Fibroblast of the conjunctiva (primary cell): ENCODE results near the gene CMPK1.
"Not testable (repeated sequence)": the region's sequence is repeated elsewhere in the genome, so short reads cannot be mapped to it uniquely, and the experiment has no call there.

Experiments
- DNase-seq: peaks from one replicate; pipeline ENCODE4 v3.0.0-alpha.2; 2010; ENCODE audit warnings: low read depth

CMPK1 gene

DNA sequence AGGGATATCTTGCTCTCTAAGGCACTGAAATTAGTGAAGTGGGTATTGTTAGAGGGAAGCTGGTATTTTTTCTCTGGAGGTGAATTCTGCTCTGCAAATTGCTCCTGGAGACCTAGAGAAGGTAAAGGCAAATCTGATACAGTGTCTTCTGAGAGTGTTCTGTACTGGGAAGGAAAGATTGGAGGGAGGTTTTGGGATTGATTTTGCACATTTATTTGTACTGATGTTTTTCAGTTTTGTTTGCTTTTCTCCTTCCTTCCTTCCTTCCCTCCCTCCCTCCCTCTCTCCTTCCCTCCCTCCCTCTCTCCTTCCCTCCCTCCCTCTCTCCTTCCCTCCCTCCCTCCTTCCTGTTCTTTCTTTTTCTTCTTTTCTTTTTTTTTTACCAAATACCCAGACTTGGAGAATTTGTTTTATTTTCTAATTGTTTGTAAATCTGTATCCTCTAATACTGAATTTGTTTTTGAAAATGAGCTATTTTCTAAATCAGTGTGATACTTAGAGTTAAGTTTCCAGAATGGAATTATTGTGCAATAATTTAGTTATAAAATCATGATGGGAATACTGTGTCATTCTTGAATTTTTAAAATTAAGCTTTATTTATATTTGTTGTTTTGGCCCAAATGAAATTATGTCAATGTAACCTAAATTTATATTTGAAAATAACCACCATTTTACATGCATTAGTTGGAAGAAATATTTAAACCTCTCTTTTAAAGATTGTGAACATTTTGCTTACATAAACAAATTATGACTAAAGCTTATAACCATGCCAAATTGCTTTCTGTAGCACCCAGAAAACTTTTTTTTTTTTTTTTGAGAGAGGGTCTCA is 4.9 kb downstream of the CMPK1 start:
- no peak for DNase-seq

DNA sequence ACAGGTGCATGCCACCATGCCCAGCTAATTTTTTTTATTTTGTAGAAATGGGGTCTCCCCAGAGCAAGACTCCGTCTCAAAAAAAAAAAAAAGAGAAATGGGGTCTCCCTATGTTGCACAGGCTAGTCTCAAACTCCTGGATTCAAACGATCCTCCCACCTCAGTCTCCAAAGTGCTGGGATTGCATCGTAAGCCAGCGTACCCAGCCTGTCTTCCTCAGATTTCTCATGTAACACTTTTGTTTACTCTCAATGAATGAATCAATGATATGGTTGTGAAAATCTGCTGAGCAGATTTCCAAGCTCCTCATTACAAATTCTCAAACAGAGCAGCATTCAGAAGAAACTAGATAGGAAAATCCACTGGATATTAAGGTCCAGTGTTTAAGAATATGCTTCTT is 6.6 kb downstream of the CMPK1 start:
- DNase-seq: no peak

DNA sequence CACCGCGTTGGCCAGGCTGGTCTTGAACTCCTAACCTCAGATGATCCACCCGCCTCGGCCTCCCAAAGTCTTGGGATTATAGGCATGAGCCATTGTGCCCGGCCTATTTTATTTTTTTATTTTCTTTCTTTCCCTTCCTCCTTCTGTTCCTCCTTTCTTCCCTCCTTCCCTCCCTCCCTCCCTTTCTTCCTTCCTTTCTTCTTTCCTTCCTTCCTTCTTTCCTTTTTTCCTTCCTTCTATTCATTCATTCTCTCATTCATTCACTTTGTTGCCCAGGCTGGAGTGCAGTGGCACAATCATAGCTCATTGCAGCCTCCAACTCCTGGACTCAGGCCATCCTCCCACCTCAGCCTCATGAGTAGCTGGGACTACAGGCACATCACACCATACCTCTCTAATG is 13.4 kb downstream of the CMPK1 start:
- not testable (repeated sequence) for DNase-seq

DNA sequence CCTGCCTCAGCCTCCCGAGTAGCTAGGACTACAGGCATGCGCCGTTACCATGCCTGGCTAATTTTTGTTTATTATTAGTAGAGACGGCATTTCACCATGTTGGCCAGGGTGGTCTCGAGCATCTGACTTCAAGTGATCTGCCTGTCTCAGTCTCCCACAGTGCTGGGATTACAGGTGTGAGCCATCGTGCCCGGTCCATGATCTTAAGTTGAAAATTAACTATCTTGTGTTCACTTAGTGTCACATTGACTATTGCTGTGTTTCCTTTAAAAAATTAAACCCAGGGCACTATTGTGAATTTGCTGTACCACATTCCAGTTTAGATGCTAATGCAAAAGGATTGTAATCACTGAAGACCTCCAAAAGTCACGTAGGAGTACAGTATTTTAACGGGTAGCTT is 14.1 kb downstream of the CMPK1 start:
- no peak for DNase-seq

DNA sequence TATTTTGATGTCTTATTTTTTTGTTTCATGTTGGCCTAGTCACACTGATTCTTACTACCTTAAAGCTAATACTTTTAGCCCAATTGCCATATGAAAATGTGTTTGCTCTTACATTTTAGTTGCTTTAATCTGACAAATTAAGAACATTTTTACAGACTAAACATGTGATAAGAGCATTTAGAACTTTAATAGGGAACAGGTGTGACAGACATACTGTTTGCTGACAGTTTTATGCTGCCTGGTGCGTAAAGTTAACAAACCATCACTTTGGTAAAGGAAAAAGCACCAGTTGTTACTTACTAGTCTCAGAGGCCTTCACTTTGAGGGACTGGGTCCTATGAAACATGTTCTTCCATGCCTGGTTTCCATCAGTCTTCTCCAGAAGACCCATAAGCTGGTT is 14.7 kb downstream of the CMPK1 start:
- no peak for DNase-seq

DNA sequence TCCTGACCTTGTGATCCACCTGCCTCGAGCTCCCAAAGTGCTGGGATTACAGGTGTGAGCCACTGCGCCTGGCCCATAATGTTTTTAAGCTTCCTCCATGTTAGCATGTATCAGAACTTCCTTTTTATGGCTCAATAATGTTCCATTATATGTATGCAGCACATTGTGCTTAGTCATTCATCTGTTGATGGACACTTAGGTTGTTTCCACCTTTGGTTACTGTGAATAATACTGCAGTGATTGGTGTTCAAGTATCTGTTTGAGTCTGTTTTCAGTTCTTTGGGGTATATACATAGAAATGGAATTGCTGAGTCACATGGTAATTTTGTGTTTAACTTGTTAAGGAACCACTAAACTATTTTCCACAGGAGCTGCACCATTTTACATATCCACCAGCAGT is 17.7 kb downstream of the CMPK1 start:
- no peak for DNase-seq

DNA sequence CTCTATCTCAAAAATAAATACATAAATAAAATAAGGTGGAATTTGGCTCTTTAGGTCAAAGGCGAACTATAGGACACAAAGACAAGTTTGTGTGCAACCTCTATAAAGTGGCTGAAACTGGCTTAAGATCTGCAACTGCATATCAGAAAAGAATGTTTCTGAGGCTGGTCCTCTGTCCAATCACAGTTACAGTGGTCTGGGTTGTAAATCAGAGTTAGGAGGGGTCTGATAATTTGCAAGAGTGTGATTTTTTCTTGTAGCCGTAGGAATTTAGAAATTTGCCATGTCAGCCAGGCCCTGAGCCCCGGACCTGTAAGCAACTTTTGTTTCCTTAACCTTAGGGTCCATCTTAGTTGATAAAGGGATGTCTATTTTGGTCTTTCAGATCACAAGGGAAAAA is 27.8 kb downstream of the CMPK1 start:
- DNase-seq: no peak

DNA sequence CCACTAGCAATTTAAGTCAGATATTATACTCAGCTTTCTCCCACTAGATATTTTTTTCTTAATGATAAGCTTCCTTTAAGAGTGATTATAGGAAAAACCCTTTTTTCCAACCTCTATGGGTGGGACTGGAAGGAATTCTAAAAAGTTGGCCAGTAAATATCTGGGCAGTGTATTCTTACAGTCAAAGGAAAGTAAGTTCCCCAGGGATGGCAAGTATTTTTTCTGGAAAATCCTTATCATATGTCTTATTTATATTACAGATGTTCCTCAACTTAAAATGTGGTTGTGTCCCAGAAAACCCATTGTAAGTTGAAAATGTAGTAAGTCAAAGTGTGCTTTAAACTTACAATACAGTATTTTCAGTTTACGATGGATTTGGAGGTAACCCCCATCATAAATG is 29.2 kb downstream of the CMPK1 start:
- DNase-seq: no peak

DNA sequence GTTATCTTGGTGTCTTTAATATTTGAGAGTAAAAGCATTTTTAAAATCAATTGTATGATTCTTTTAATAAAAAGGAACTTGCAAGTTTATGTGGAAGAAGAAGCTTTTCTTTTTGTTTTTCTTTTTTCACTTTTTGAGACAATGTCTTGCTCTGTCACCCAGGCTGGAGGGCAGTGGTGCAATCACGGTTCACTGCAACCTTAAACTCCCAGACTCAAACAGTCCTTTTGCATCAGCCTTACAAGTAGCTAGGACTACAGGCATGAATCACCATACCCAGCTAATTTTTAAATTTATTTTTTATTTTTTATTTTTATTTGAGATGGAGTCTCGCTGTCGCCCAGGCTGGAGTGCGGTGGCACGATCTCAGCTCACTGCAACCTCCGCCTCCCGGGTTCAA is 34.1 kb downstream of the CMPK1 start:
- no peak for DNase-seq

DNA sequence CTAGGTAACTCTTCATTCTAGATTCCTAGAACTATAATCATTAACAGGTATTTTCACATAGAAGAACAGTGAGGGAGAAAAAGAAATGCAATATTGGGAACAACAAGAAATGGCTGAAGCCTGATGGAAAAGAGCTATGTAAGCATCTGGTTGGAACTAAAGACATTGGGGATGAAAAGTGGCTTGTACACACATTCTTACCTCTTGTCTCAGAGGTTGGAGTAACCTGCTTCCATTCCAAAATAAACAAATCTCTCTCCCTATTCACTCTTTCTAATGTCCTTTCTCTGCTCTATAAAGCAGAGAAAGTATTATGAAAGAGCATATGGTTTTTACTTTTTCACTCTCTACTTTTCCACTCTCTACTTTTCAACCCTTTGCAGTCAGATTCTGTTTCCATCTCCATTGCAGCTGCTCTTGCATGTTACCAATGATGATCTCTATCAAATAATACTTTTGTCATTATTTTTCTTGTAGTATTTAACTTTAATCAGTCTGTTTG is 37.5 kb downstream of the CMPK1 start:
- DNase-seq: no peak

DNA sequence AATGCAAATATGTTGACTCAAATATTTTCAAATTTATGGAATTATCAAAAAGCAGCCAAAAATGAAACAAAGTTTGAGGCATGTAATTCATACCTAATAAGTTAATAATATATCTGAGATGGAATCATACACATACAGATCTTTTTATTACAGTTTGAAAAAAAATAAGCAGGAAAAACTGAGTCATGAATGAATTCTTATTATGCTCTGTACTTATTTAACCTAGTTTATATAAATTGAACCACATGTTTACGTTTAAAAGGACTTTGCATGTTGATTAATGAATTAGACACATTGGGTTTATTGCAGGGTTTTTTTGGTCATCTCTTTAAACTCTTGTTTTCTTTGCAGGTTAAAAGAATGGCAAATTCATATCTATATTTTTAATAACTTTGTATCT is 40.9 kb downstream of the CMPK1 start:
- DNase-seq: no peak

DNA sequence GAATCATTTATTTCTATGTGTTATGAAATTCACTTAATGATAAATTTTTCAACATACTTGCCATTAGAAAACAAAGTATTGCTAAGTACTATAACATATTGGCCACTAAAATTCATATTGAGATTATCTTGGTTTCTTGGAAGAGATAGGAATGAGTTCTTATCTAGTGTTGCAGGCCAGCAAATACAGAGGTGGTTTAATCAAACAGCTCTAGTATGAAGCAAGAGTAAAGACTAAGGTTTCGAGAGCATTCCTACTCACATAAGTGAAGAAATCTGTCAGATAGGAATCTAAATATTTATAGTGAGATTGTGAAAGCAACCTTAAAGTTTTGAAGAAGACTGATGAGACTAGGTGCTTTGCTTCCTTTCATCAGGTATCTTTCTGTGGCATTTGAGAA is 44.6 kb downstream of the CMPK1 start:
- DNase-seq: no peak

DNA sequence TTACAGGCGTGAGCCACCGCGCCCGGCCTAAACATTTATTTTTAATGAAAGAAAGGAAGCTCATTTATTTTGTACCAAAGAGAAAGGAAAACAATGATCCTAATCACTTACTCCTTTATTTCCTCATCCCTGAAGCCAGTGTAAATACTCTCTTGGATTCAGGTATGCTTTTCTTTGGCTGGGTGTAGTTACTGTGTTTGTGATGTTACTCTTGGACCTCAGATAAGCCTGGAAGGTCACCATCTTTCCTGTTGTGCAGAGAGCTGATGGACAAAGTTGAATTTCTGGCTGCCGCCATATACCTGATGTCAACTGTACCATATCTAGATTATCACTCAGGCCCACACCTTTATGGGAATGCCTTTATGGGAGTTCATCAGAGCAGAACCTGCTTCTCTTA is 47.1 kb downstream of the CMPK1 start:
- DNase-seq: no peak

DNA sequence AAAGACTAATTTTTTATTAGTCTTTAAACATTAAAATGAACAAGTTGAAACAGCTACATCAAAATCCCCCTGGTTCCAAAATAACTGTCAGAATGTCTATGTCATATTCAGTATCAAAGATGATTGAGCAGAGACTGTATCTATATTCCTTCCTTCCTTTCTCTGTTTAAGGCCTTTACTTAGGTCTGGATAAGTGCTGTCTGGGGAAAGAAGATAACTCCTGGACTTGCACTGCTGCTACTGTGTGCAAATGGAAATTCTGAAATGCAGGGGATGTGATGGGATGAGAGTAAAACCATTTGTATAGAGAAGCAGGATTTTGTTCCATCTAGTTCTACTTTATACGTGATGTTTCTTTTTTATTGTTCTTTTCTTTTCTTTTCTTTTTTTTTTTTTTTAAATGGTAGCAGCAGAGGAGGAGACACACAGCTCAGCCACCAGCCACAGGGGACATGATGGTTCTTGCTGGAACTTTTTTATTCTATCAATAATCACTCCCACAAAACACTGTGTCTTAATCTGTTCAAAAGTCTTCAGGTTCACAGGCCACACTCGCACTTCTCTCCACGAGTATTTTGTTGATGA is 48.9 kb downstream of the CMPK1 start:
- DNase-seq: no peak

DNA sequence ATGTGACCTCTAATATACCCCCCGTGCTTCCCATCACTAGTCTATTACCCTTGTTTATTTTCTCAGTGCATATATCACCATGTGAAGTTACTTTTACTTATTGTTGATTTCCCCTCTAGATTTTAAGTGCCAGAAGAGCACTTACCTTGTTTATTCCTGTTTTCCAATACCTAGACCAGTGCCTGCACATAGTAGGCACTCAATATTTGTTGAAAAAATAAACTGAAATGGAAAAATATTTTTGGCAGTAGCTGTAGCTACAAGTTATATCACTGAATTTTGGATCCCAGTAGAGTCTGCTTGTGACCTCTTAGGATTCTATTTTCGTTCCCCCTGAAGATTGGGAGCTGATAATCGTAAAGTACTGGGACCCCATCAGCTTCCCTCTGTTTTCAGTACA is 50.5 kb downstream of the CMPK1 start:
- DNase-seq: no peak

DNA sequence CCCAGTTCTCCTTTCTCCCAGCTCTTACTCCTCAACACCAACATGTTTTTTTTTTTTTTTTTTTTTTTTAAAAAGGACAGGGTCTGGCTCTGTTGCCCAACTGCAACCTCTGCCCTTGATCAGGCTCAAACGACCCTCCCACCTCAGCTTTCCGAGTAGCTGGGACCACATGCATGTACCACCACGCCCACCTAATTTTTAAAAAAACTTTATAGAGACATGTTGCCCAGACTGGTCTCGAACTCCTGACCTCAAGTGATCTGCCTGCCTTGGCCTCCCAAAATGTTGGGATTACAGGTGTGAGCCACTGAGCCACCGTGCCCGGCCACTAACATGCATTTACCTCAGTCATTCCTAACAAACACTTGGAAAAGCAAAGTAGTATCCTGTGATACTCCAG is 51.4 kb downstream of the CMPK1 start:
- no peak for DNase-seq

DNA sequence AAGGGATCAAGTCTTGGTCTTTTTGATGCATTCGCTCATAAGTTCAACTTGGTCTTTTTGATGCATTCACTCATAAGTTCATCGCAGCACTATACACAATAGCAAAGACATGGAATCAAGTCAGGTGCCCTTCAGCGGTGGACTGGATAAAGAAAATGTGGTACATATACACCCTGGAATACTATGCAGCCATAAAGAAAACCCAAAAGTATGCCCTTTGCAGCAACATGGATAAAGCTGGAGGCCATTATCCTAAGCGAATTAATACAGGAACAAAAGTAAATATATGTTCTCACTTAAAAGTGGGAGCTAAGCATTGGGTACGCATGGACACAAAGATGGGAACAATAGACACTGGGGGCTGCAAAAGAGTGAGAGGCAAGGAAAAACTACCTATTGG is 52.7 kb downstream of the CMPK1 start:
- no peak for DNase-seq

DNA sequence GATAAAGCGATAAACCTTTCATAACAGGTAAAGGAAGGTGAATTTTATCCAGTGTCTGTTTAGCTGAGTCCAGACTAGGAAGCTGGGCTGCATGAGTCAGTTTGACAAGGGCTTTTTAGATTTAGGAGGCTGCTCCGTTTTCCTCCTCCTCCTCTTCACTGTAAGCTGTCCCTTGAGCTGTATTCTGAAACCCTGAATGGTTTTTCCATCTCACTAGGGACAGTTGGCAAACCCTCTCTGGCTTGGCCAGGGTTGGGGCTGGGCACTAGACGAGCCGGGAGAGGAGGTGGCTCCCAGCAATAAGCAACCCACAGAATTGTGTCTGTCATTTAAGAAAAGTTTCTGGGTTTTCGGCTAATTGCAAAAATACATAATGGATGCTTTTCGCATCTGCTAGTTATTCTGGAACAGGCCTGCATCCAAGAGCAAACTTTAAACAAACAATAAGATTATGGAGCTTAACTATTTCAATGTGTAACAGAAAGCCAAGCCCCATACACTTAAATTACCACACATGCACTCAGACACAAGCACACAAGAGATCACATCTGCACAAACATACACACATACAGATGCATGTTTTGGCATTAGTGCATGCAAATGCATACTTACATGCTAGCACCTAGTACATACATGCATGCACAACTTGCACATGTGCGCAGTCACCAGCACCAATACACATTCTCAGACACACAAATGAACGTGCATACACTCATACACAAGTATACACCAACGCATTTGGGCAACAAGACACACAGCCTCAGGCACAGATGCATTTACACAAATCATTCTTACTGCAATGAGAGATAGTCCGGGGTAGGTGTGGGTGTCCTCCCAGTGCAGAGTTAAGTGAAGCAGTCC is 54.7 kb downstream of the CMPK1 start:
- DNase-seq: peak; percentile 33

DNA sequence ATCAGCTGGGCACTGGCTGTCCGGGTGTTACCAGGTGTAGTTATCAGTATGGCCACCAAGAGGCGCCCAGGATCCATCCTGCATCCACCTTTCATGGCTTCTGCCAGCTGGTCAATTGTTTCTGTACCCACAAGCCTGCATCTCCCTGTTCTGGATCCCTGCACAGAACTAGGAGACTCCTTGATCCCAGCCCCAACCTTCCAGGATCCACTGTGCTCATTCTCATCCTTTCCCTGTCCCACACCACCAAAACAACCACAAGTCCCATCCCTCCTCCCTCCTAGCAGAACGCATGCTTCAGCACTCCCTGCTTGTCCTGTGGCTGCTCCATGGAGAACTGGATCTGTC is 55.3 kb downstream of the CMPK1 start:
- peak; percentile 57 for DNase-seq

DNA sequence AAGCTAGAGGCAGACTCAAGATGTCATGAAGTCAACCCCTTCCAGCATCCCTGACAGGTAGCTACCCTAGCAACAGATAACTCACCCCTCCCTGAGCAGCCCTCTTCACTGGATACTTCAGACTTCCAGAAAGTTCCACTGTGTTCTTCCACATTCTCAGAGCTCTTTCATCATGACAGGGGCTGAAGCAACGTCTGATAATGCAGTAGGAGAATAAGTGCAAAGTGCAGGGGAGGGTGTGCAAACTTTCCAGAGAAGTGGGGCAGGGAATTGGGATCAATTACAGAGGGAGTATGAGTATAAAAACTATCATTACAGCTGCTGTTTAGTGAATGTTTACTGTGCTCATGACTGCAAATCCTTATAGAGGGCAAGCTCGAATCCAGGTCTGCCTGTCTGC is 56.1 kb downstream of the CMPK1 start:
- no peak for DNase-seq

DNA sequence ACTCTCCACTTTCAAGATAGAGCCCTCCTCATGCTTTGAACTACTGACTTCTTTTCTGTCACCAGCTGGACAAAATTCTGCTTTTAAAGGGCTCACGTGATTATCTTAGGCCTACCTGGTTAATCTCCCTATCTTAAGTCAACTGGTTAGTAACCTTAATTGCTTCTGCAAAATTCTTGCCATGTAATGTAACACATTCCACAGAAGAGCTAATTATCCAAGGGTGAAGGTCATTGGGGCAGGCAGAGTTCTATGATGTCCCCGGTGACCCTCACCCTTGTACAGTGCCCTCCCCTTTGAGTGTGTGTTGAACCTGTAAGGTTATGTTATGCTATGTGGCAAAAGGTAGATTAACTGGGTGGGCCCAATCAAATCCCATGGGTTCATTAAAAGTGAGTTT is 57.3 kb downstream of the CMPK1 start:
- no peak for DNase-seq

DNA sequence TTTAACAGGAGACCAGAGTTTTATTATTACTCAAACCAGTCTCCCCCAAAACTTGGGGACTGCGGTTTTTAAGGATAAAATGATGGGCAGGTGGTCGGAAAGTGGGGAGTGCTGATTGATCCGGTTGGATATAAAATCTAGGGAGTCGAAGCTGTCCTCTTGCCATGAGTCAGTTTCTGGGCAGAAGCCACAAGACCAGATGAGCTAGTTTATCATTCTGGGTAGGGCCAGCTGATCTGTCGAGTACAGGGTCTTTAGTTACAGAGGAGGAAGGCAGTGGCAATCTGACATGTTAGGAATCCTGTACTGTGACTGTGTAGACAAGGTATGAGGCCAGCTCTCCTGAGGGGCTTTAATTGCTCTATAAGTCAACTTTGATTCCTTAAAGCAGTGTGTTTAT is 59.6 kb downstream of the CMPK1 start:
- DNase-seq: no peak

DNA sequence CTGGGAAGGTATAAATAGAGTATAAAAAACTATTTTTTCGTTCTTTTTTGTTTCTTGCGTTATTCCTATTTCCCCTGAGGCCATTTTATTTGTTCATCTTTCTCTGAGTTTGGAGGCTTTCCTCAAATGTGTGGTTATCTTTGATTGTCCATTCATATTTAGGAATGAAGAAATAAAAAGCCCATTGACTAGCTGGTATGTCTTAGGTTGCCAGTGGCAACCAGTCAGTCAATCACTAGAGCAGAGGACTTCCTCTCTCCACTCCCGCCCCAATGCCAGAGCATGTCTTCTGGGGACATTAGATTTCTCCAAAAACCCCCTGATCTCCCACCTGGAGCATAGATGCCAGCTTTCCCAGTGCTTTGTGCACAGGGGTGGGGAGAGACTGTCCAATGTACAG is 61.8 kb downstream of the CMPK1 start:
- DNase-seq: no peak
